Muscle layer of colon (tissue), 2 donors: ENCODE measurements around the gene MEGF6.

Source experiments
- H3K27ac ChIP-seq: one replicate; pipeline ENCODE4 v1.7.0; 2013; ENCODE audit warnings: low read depth, mild to moderate bottlenecking, low read length, moderate library complexity
- H3K27me3 ChIP-seq, 2 donors: one replicate each; pipeline ENCODE4 v1.7.0; 2013; ENCODE audit warnings: low read length in 2 of 2, mild to moderate bottlenecking in 2 of 2; ENCODE audit not compliant: insufficient read depth in 2 of 2, control insufficient read depth in 1 of 2
- H3K36me3 ChIP-seq: one replicate; pipeline ENCODE4 v1.7.0; 2013; ENCODE audit warnings: mild to moderate bottlenecking, low read length; ENCODE audit not compliant: insufficient read depth
- H3K4me1 ChIP-seq: one replicate; pipeline ENCODE4 v1.7.0; 2013; ENCODE audit warnings: mild to moderate bottlenecking, low read length; ENCODE audit not compliant: insufficient read depth
- H3K4me3 ChIP-seq, 2 donors: one replicate each; pipeline ENCODE4 v1.7.0; 2013; ENCODE audit warnings: low read length in 2 of 2, low read depth in 1 of 2, mild to moderate bottlenecking in 1 of 2, moderate library complexity in 1 of 2
- H3K9ac ChIP-seq: one replicate; pipeline ENCODE4 v1.7.0; 2013; ENCODE audit warnings: low read length
- H3K9me3 ChIP-seq: one replicate; pipeline ENCODE4 v1.7.0; 2013; ENCODE audit warnings: mild to moderate bottlenecking, low read length
- donor health status: abdominal sarcoma.
- donor health status: Adenocarcinoma of cecum.

Gene MEGF6

GRCh38 chr1:3611170-3612019 is at the start of gene MEGF6:
Gene MEGF6 (minus strand): TSS chr1:3611508. CDS start chr1:3611268, 240 bp downstream.
- H3K27me3 ChIP-seq: peaks cover 15 to 40% of the 10 kb centered on the region in 2 donors
- H3K36me3 ChIP-seq: no peaks in the 10 kb centered on the region
- H3K4me1 ChIP-seq: no peaks in the 10 kb centered on the region
- H3K9ac ChIP-seq: no peak within 1 kb of the TSS
- no peak within 1 kb of the TSS for H3K27ac ChIP-seq
- no peaks in the 10 kb centered on the region for H3K9me3 ChIP-seq
- no peak within 1 kb of the TSS for H3K4me3 ChIP-seq

GRCh38 chr1:3660704-3661103 is 49.4 kb upstream of the MEGF6 start:
- H3K27me3 ChIP-seq: peaks cover 0 to 24% of the 10 kb centered on the region in 2 donors
- no peak overlapping the region for H3K27ac ChIP-seq
- H3K4me3 ChIP-seq: no peak overlapping the region

GRCh38 chr1:3659093-3659492 is 47.8 kb upstream of the MEGF6 start:
- H3K4me3 ChIP-seq: no peak overlapping the region
- H3K9me3 ChIP-seq: no peaks in the 10 kb centered on the region
- H3K27ac ChIP-seq: no peak overlapping the region
- H3K4me1 ChIP-seq: no peaks in the 10 kb centered on the region
- no peak overlapping the region for H3K9ac ChIP-seq
- no peaks in the 10 kb centered on the region for H3K36me3 ChIP-seq
- H3K27me3 ChIP-seq: peaks cover 0 to 25% of the 10 kb centered on the region in 2 donors

More at GRCh38 chr1:3660704-3661103, 49.4 kb upstream of the MEGF6 start:
- no peaks in the 10 kb centered on the region for H3K9me3 ChIP-seq
- no peak overlapping the region for H3K9ac ChIP-seq
- H3K4me1 ChIP-seq: no peaks in the 10 kb centered on the region
- no peaks in the 10 kb centered on the region for H3K36me3 ChIP-seq

- no peaks in the 10 kb centered on the region for H3K9me3 ChIP-seq
- no peak overlapping the region for H3K27ac ChIP-seq
- H3K4me3 ChIP-seq: no peak overlapping the region
- H3K4me1 ChIP-seq: no peaks in the 10 kb centered on the region
- peaks cover 7 to 31% of the 10 kb centered on the region in 2 donors for H3K27me3 ChIP-seq
- no peaks in the 10 kb centered on the region for H3K36me3 ChIP-seq
- no peak overlapping the region for H3K9ac ChIP-seq
These were observed 46.9 kb upstream of the MEGF6 start for GRCh38 chr1:3658231-3658615.

- Histone ChIP-seq H3K9me3 (no peaks in the 10 kb centered on the region), H3K27me3 (peaks cover 12 to 36% of the 10 kb centered on the region in 2 donors)
These were observed 46.4 kb upstream of the MEGF6 start for GRCh38 chr1:3657578-3658230.

GRCh38 chr1:3657096-3657475 is 45.8 kb upstream of the MEGF6 start:
- peaks cover 13 to 40% of the 10 kb centered on the region in 2 donors for H3K27me3 ChIP-seq
- H3K9me3 ChIP-seq: no peaks in the 10 kb centered on the region
- no peaks in the 10 kb centered on the region for H3K36me3 ChIP-seq
- H3K9ac ChIP-seq: no peak overlapping the region
- H3K4me3 ChIP-seq: no peak overlapping the region
- no peak overlapping the region for H3K27ac ChIP-seq
- H3K4me1 ChIP-seq: no peaks in the 10 kb centered on the region

More at GRCh38 chr1:3657578-3658230, 46.4 kb upstream of the MEGF6 start:
- Histone ChIP-seq H3K36me3 (no peaks in the 10 kb centered on the region), H3K9ac (no peak overlapping the region), H3K4me3 (no peak overlapping the region), H3K4me1 (no peaks in the 10 kb centered on the region), H3K27ac (no peak overlapping the region)

- H3K4me3 ChIP-seq: no peak overlapping the region
- H3K9me3 ChIP-seq: no peaks in the 10 kb centered on the region
- no peak overlapping the region for H3K27ac ChIP-seq
- no peaks in the 10 kb centered on the region for H3K4me1 ChIP-seq
- no peak overlapping the region for H3K9ac ChIP-seq
- H3K27me3 ChIP-seq: peaks cover 14 to 45% of the 10 kb centered on the region in 2 donors
- H3K36me3 ChIP-seq: no peaks in the 10 kb centered on the region
These were observed 45.3 kb upstream of the MEGF6 start for GRCh38 chr1:3656450-3657095.

- no peak overlapping the region for H3K9ac ChIP-seq
- H3K36me3 ChIP-seq: no peaks in the 10 kb centered on the region
- peaks cover 26 to 57% of the 10 kb centered on the region in 2 donors for H3K27me3 ChIP-seq
- no peaks in the 10 kb centered on the region for H3K9me3 ChIP-seq
- H3K27ac ChIP-seq: no peak overlapping the region
- peaks cover 9% of the 10 kb centered on the region for H3K4me1 ChIP-seq
- no peak overlapping the region for H3K4me3 ChIP-seq
These were observed 43.4 kb upstream of the MEGF6 start for GRCh38 chr1:3654549-3655281.

GRCh38 chr1:3653286-3653618 is 41.9 kb upstream of the MEGF6 start:
- peaks cover 26 to 56% of the 10 kb centered on the region in 2 donors for H3K27me3 ChIP-seq
- no peak overlapping the region for H3K9ac ChIP-seq
- H3K4me1 ChIP-seq: peaks cover 16% of the 10 kb centered on the region
- no peaks in the 10 kb centered on the region for H3K9me3 ChIP-seq
- no peak overlapping the region for H3K27ac ChIP-seq
- H3K36me3 ChIP-seq: no peaks in the 10 kb centered on the region
- H3K4me3 ChIP-seq: no peak overlapping the region

GRCh38 chr1:3652548-3653285 is 41.4 kb upstream of the MEGF6 start:
- Histone ChIP-seq H3K9ac (no peak overlapping the region), H3K4me3 (no peak overlapping the region), H3K27me3 (peaks cover 26 to 51% of the 10 kb centered on the region in 2 donors), H3K4me1 (peaks cover 16% of the 10 kb centered on the region), H3K36me3 (no peaks in the 10 kb centered on the region), H3K27ac (no peak overlapping the region), H3K9me3 (no peaks in the 10 kb centered on the region)
